Epithelial cell of esophagus (primary cell): ENCODE results near the gene SLAMF7.
"Not testable (repeated sequence)": the region's sequence is repeated elsewhere in the genome, so short reads cannot be mapped to it uniquely, and the experiment has no call there.

Source experiments
- DNase-seq: peaks from one replicate; pipeline ENCODE4 v3.0.0; 2010; ENCODE audit warnings: low read depth
- H3K4me3 ChIP-seq: 2 replicates; pipeline ENCODE4 v1.5.1; 2011; ENCODE audit warnings: mild to moderate bottlenecking, low read length, control low read depth
- TF ChIP-seq, protein P1 (sequence below): IDR thresholded peaks from 2 replicates; pipeline ENCODE4 v1.5.1; 2011; ENCODE audit warnings: low read depth, mild to moderate bottlenecking, low read length, control low read depth, inconsistent platforms; ENCODE audit not compliant: insufficient read depth; ENCODE audit errors: missing control alignments

SLAMF7 gene

GRCh38 chr1:160711602-160712311 lies 27.3 kb upstream of the SLAMF7 start, which contains the start of gene CD48:
Gene CD48, minus strand, starts transcription at chr1:160711822. Its CDS starts 59 bp downstream, at chr1:160711763.
- DNase-seq = no peak
- no peak within 1 kb of the TSS for H3K4me3 ChIP-seq
- TF ChIP-seq, protein P1, sequence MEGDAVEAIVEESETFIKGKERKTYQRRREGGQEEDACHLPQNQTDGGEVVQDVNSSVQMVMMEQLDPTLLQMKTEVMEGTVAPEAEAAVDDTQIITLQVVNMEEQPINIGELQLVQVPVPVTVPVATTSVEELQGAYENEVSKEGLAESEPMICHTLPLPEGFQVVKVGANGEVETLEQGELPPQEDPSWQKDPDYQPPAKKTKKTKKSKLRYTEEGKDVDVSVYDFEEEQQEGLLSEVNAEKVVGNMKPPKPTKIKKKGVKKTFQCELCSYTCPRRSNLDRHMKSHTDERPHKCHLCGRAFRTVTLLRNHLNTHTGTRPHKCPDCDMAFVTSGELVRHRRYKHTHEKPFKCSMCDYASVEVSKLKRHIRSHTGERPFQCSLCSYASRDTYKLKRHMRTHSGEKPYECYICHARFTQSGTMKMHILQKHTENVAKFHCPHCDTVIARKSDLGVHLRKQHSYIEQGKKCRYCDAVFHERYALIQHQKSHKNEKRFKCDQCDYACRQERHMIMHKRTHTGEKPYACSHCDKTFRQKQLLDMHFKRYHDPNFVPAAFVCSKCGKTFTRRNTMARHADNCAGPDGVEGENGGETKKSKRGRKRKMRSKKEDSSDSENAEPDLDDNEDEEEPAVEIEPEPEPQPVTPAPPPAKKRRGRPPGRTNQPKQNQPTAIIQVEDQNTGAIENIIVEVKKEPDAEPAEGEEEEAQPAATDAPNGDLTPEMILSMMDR = no peak

- not testable (repeated sequence) for DNase-seq, H3K4me3 ChIP-seq
Observed at GRCh38 chr1:160712525-160713080, 26.4 kb upstream of the SLAMF7 start.

DNA sequence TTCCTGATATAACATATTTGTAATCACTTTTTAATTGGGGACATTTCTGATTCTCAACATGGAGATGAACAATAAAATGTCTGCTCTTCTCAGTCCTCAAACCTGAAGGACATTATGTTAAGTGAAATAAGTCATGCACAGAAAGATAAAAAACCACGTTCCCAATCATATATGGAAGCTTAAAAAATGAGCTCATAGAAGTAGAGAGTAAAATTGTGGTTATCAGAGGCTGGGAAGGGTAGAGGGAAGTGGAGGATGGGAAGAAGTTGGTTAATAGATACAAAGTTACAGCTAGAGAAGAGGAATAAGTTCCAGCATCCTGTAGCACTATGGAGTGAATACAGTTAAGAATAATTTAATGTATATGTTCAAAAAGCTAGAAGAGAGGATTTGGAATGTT lies 25.9 kb upstream of the SLAMF7 start:
- TF ChIP-seq, protein P1 = no peak
- no peak overlapping the region for H3K4me3 ChIP-seq
- no peak for DNase-seq

- DNase-seq = not testable (repeated sequence)
Observed at GRCh38 chr1:160714034-160714648, 24.9 kb upstream of the SLAMF7 start.

GRCh38 chr1:160716013-160716412 lies 23.0 kb upstream of the SLAMF7 start:
- TF ChIP-seq, protein P1 = no peak
- no peak overlapping the region for H3K4me3 ChIP-seq
- DNase-seq = no peak

More at GRCh38 chr1:160714034-160714648, 24.9 kb upstream of the SLAMF7 start:
- H3K4me3 ChIP-seq = not testable (repeated sequence)

GRCh38 chr1:160717306-160717705 lies 21.7 kb upstream of the SLAMF7 start:
- DNase-seq = no peak
- TF ChIP-seq, protein P1 = no peak
- H3K4me3 ChIP-seq = no peak overlapping the region

DNA sequence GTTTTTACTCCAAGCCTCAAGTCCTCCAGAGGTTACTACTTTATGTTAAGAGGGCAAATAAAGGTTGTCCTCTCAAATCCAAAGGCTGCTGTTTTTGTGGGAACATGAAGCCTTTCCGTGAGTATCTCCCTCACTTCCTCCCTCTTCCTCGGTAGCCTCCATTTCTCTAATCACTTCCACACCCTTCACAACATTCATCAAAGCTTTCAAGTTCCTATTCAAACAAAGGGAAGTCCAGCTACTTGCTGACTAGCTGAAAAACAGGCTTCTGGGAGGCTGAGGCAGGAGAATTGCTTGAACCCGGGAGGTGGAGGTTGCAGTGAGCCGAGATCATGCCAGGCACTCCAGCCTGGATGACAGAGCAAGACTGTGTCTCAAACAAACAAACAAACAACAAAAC lies 20.8 kb upstream of the SLAMF7 start:
- no peak for DNase-seq
- no peak overlapping the region for H3K4me3 ChIP-seq
- TF ChIP-seq, protein P1 = no peak

- H3K4me3 ChIP-seq = no peak overlapping the region
- TF ChIP-seq, protein P1 = no peak
- DNase-seq = peak; percentile 40
Observed at GRCh38 chr1:160720356-160721085, 18.5 kb upstream of the SLAMF7 start.
